Measurements from ENCODE around the gene EPGN. TPM values are rescaled to one million over a fixed set of nuclear protein-coding genes. Genes with fewer than 3 reads are reported as not detected.

EPGN gene
- total RNA-seq, 1 donor from 2014 or later, result 2.4 TPM

GRCh38 chr4:74328501-74328900 lies 20.2 kb downstream of the EPGN start:
- Mint-ChIP-seq H3K27me3 (no peaks in the 10 kb centered on the region), H3K9me3 (peaks cover 8% of the 10 kb centered on the region), H3K36me3 (no peaks in the 10 kb centered on the region), H3K4me1 (ENCODE audit: unreplicated experiment) (no peaks in the 10 kb centered on the region), H3K4me3 (no peak overlapping the region), H3K27ac (no peak overlapping the region)
- no peak for TF ChIP-seq CTCF (conservative IDR thresholded peaks at IDR 0.05)
- DNase-seq (ENCODE audit: extremely low spot score, unreplicated experiment), result no peak

DNA sequence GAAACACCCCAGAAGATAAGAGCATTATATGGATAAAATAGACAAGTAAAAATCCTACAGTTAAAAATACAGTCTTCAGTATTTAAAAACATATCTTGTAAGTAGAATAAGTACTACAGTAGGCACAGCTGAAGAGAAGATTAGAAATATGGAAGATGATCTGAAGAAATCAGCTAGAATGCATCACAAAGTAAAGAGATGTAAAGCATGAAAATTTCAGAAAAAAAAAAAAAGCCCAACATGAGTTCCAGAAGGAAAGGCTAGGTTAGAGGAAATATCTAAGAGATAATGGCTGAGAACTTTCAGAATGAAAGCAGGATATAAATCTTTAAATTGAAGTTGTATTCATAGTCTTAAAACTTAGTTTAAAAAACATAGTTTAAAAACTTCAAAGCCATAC lies 21.0 kb downstream of the EPGN start:
- DNase-seq (ENCODE audit: extremely low spot score, unreplicated experiment), result no peak
- H3K27ac Mint-ChIP-seq, result no peak overlapping the region
- H3K9me3 Mint-ChIP-seq, result peaks cover 8% of the 10 kb centered on the region
- no peak overlapping the region for H3K4me3 Mint-ChIP-seq
- TF ChIP-seq CTCF (conservative IDR thresholded peaks at IDR 0.05), result no peak
- no peaks in the 10 kb centered on the region for H3K36me3 Mint-ChIP-seq
- H3K27me3 Mint-ChIP-seq, result no peaks in the 10 kb centered on the region
- H3K4me1 Mint-ChIP-seq (ENCODE audit: unreplicated experiment), result no peaks in the 10 kb centered on the region

- no peaks in the 10 kb centered on the region for H3K36me3 Mint-ChIP-seq
Measured at GRCh38 chr4:74330295-74330750, 22.1 kb downstream of the EPGN start.

DNA sequence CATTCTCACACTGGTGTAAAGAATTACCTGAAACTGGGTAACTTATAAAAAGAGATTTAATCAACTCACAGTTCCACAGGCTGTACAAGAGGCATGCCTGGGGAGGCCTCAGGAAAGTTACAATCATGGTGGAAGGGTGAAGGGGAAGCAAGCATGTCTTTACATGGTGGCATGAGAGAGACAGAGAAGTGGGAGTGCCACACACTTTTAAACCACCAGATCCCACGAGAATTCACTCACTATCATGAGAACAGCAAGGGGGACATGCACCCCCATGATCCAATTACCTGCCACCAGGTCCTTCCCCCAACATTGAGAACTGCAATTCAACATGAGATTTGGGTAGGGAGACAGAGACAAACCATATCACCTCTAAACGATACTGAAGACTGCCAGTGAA lies 23.0 kb downstream of the EPGN start:
- no peaks in the 10 kb centered on the region for H3K27me3 Mint-ChIP-seq
- H3K9me3 Mint-ChIP-seq, result peaks cover 13% of the 10 kb centered on the region
- no peak for TF ChIP-seq CTCF (conservative IDR thresholded peaks at IDR 0.05)
- no peaks in the 10 kb centered on the region for H3K36me3 Mint-ChIP-seq
- DNase-seq (ENCODE audit: extremely low spot score, unreplicated experiment), result no peak
- no peak overlapping the region for H3K4me3 Mint-ChIP-seq
- no peak overlapping the region for H3K27ac Mint-ChIP-seq
- H3K4me1 Mint-ChIP-seq (ENCODE audit: unreplicated experiment), result no peaks in the 10 kb centered on the region

More at GRCh38 chr4:74330295-74330750, 22.1 kb downstream of the EPGN start:
- TF ChIP-seq CTCF (conservative IDR thresholded peaks at IDR 0.05), result no peak
- H3K4me3 Mint-ChIP-seq, result no peak overlapping the region
- no peaks in the 10 kb centered on the region for H3K4me1 Mint-ChIP-seq (ENCODE audit: unreplicated experiment)
- no peaks in the 10 kb centered on the region for H3K27me3 Mint-ChIP-seq
- H3K27ac Mint-ChIP-seq, result no peak overlapping the region
- DNase-seq (ENCODE audit: extremely low spot score, unreplicated experiment), result no peak
- H3K9me3 Mint-ChIP-seq, result peaks cover 13% of the 10 kb centered on the region

- TF ChIP-seq CTCF (conservative IDR thresholded peaks at IDR 0.05), result no peak
- H3K4me1 Mint-ChIP-seq (ENCODE audit: unreplicated experiment), result no peaks in the 10 kb centered on the region
- H3K9me3 Mint-ChIP-seq, result peaks cover 13% of the 10 kb centered on the region
Measured at GRCh38 chr4:74331944-74332343, 23.7 kb downstream of the EPGN start.

GRCh38 chr4:74334636-74335035 lies 26.4 kb downstream of the EPGN start:
- H3K27ac Mint-ChIP-seq, result no peak overlapping the region
- H3K4me3 Mint-ChIP-seq, result no peak overlapping the region
- H3K36me3 Mint-ChIP-seq, result no peaks in the 10 kb centered on the region
- H3K27me3 Mint-ChIP-seq, result no peaks in the 10 kb centered on the region
- no peak for DNase-seq (ENCODE audit: extremely low spot score, unreplicated experiment)
- peaks cover 4% of the 10 kb centered on the region for H3K9me3 Mint-ChIP-seq
- no peaks in the 10 kb centered on the region for H3K4me1 Mint-ChIP-seq (ENCODE audit: unreplicated experiment)
- no peak for TF ChIP-seq CTCF (conservative IDR thresholded peaks at IDR 0.05)

More at GRCh38 chr4:74331944-74332343, 23.7 kb downstream of the EPGN start:
- no peak for DNase-seq (ENCODE audit: extremely low spot score, unreplicated experiment)
- H3K4me3 Mint-ChIP-seq, result no peak overlapping the region
- no peaks in the 10 kb centered on the region for H3K27me3 Mint-ChIP-seq
- H3K36me3 Mint-ChIP-seq, result no peaks in the 10 kb centered on the region
- no peak overlapping the region for H3K27ac Mint-ChIP-seq

Measured in type B pancreatic cell (in vitro differentiated cells).